Hematopoietic multipotent progenitor cell treated with erythropoietin and hydrocortisone succinate and interleukin-3 and kit ligand, for 17 days (in vitro differentiated cells): Measurements from ENCODE around the gene PSG7.
"Not testable (repeated sequence)": the region's sequence is repeated elsewhere in the genome, so short reads cannot be mapped to it uniquely, and the experiment has no call there.

Source experiments
- DNase-seq: peaks from one replicate; pipeline ENCODE4 v3.0.0-alpha.2; 2015; ENCODE audit warnings: low spot score

The PSG7 gene

GRCh38 chr19:42913516-42913915 lies 23.5 kb downstream of the PSG7 start:
- DNase-seq = not testable (repeated sequence)

GRCh38 chr19:42912941-42913340 lies 24.1 kb downstream of the PSG7 start:
- DNase-seq = not testable (repeated sequence)

DNA sequence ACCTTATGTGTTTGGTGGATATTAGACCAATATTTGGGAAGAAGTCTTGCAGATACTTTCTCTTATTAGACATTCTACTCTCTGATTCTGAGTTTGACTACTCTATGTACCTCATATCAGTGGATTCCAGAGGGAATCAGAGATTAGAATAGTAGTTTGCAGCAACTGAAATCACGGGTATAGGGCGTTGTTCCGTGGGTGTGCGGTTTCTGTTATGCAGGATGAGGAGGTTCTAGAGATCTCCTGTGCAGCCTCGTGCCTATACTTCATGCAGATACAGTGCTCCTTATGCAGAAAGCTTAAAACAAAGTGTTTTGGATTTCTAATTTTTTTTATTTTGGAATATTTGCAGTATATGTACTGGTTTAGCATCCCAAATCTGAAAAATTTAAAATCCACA lies 25.3 kb downstream of the PSG7 start:
- not testable (repeated sequence) for DNase-seq

DNA sequence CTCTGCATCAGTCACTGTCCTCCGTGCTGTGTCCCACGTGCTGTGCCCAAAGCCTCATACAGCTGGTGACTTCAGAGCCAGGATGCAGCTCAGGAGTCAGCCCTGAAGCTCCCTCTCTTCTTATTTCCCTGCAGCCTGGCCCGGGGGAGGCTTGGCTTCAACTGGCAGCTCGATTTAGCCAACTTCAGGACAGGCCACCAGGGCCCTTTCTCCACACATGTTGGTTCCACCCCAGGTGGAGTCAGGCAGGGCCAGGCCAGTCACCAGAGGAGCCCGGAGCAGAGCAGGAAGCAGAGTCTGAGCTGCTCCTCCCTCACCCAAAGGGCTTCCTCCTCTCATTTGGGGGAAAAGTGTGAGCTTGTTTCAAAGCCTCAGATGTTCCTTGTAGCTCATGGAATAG lies 30.8 kb downstream of the PSG7 start:
- DNase-seq = not testable (repeated sequence)

GRCh38 chr19:42900561-42900960 lies 36.4 kb downstream of the PSG7 start:
- DNase-seq = not testable (repeated sequence)

DNA sequence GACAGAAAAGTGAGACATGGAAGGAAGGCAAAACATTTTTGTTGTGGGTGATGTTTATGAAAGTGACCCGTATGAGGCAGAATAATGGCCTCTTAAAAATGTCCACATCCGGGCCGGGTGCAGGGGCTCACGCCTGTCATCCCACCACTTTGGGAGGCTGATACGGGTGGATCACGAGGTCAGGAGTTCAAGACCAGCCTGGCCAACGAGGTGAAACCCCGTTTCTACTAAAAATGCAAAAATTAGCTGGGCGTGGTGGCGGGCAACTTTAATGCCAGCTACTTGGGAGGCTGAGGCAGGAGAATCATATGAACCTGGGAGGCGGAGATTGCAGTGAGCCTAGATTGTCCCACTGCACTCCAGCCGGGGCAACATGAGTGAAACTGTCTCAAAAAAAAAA lies 37.3 kb downstream of the PSG7 start:
- not testable (repeated sequence) for DNase-seq

- not testable (repeated sequence) for DNase-seq
These were observed 37.9 kb downstream of the PSG7 start for GRCh38 chr19:42899110-42899509.

- not testable (repeated sequence) for DNase-seq
These were observed 38.4 kb downstream of the PSG7 start for GRCh38 chr19:42898656-42899055.

DNA sequence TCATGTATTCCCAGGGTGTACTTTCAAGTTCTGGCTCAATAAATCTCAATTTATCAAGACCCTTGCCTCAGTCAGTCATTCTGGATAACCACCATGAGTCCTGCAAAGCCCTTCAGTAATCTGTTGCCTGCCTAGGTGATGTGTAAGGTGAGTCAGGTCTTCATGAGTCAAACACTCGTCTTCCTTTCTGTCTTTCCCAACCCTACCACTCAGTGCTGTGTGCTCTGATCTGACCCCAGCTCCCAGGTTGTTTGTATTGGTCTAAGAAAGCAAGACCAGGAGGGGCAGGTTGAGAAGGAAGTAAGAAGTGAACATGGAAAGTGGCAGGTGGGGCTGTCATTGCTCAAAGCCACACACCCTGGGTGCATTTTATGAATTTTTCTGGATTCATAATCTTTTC lies 39.3 kb downstream of the PSG7 start:
- DNase-seq = not testable (repeated sequence)

DNA sequence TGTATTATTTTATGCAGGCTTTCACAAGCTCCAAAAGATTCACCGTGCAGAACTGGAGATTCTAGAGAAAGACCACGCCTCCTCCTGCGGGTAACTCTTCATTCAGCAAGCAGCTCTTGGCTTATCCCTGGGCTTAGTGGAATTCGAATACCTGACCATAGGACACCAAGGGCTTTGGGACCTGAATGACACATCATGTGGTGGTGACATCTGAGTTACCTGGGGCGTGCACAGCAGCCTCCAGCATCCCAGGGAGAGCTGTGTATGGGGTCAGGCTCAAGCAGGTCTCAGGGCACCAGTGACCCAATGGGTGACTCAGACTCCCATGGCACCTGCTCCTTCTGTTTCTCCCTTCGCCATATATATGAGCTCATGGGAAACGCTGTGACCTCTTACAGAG lies 46.6 kb downstream of the PSG7 start:
- not testable (repeated sequence) for DNase-seq

DNA sequence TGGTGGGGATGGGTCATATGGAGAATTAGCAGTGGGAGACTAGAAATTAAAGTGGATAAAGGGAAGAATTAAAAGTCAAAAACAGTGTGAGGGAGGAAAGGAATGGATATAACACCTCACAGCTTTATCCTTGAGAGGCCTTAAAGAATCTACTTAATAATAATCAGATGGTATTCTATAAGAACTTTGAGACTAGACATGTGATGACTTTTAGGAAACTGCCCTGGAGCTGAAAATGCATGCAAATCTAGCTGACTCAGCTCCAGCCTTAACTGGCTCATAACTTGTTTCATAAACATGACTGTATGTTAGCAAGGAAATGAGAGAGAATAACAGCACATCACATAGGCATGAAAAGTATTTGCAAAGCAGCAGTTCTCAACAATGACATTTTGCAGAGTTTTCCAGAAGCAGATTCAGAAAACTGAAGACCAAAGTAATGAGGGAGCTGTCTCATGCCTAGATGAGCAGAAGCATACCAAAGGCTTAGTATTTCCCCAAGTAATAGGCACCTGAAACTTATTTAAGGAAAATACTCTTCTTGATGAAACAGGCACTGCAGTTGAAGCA lies 49.0 kb downstream of the PSG7 start:
- DNase-seq = not testable (repeated sequence)

GRCh38 chr19:42882730-42883129 lies 54.3 kb downstream of the PSG7 start:
- DNase-seq = not testable (repeated sequence)

GRCh38 chr19:42882010-42882409 lies 55.0 kb downstream of the PSG7 start:
- not testable (repeated sequence) for DNase-seq

GRCh38 chr19:42881279-42881678 lies 55.7 kb downstream of the PSG7 start:
- DNase-seq = not testable (repeated sequence)

DNA sequence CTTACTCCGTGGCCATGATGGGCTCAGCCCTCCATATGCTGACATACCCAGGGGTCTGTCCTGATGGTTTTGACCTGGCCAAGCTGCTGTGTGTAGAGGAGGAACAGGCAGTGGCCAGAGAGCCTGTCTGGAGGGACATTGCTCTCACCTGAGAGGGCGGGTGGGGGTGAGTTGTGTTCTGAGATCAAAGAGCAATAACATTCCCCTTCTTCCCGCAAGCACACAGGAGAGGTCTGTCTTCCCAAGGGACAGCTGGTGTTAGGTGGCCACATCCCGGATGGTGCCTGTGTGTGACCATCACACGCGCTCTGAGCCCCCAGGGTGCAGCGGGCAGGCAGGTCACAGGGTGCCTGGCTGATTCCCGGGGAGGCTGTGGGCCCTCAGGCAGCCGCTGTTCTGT lies 56.4 kb downstream of the PSG7 start:
- DNase-seq = not testable (repeated sequence)

DNA sequence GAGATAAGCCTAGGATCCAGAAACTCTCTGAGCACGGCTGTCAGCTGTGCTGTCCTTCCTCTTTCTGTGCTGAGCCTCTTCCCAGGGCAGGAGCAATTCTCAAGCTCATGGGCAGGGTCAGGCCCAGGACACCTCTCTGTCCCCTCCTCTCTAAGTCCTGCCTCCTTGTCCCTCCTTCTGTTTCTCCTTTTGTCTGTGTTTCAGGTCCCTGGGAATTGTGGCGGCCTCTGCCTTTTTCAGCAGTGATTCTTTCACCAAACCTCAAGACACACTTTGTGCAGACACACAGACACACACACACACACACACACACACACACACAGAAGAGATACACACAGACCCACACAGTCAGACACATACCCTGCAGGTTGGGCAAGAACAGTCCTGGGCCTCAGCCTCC lies 57.4 kb downstream of the PSG7 start, which contains the start of gene PSG1:
Gene PSG1 (minus strand): TSS at position 101 of the 400 bp plus-strand sequence. CDS start 132 bp downstream, outside the sequence.
- DNase-seq = no peak

DNA sequence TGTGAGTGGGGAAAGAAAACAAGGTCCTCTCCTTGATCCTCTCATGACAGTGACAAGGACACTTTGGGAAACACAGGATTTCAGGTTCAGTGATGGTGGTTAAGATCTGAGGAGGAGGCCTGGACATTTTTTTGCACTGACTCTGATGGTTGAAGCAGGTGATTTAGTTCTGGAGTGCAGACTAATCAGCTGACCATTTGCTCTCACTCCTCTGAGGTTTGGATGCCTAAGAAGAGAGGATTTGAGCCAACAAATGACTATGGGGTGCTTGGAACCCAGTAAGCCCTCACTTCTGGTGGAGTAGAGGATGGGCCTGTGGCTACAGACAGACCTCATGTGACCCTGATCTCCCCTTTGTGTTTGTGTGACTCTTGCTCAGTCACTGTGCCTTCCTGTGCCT lies 60.4 kb downstream of the PSG7 start:
- not testable (repeated sequence) for DNase-seq

- DNase-seq = not testable (repeated sequence)
These were observed 61.1 kb downstream of the PSG7 start for GRCh38 chr19:42875881-42876280.

GRCh38 chr19:42874901-42875813 lies 61.9 kb downstream of the PSG7 start:
- DNase-seq = not testable (repeated sequence)

- DNase-seq = not testable (repeated sequence)
These were observed 62.9 kb downstream of the PSG7 start for GRCh38 chr19:42874136-42874535.
